SU-DHL-6 (cell line): ENCODE results near the gene DMP1.

Experiments
- H2AFZ ChIP-seq: fragments of 200-600 bp; sonication (generic); 2 replicates; pipeline ENCODE4 v1.6.1; 2014; ENCODE audit warnings: low read depth, mild to moderate bottlenecking, moderate library complexity, mixed read lengths, antibody characterized with exemption, low read length; ENCODE audit not compliant: severe bottlenecking
- H3F3A ChIP-seq: fragments of 200-600 bp; shearing (Covaris generic); 2 replicates; pipeline ENCODE4 v1.6.0; 2016; ENCODE audit warnings: antibody characterized with exemption, mild to moderate bottlenecking; ENCODE audit not compliant: insufficient read depth
- H3K27ac ChIP-seq: fragments of 200-600 bp; sonication (generic); 2 replicates; pipeline ENCODE4 v1.5.1; 2016; ENCODE audit warnings: low read depth, mild to moderate bottlenecking, low read length, moderate library complexity, mixed read lengths
- H3K27me3 ChIP-seq: fragments of 200-600 bp; sonication (generic), shearing (Covaris generic); 2 replicates; pipeline ENCODE4 v1.6.0; 2014; ENCODE audit warnings: mild to moderate bottlenecking, low read length
- H3K36me3 ChIP-seq: fragments of 200-600 bp; sonication (generic); 2 replicates; pipeline ENCODE4 v1.6.1; 2014; ENCODE audit warnings: mild to moderate bottlenecking, low read length, mixed read lengths
- H3K4me2 ChIP-seq: fragments of 300-600, 200-600 bp; shearing (Covaris generic), sonication (generic); 2 replicates; pipeline ENCODE4 v1.6.0; 2014; ENCODE audit warnings: low read length, low read depth, mild to moderate bottlenecking; ENCODE audit not compliant: poor library complexity, severe bottlenecking
- H3K4me3 ChIP-seq: fragments of 200-600 bp; sonication (generic); 2 replicates; pipeline ENCODE4 v1.5.1; 2014; ENCODE audit warnings: antibody characterized with exemption, low read length, mild to moderate bottlenecking, mixed read lengths; ENCODE audit not compliant: insufficient read depth, poor library complexity, severe bottlenecking
- H3K79me2 ChIP-seq: fragments of 200-600 bp; sonication (generic); 2 replicates; pipeline ENCODE4 v1.6.1; 2014; ENCODE audit warnings: mild to moderate bottlenecking, low read length, moderate library complexity; ENCODE audit not compliant: insufficient read depth
- H3K9ac ChIP-seq: fragments of 200-600 bp; sonication (generic); 2 replicates; pipeline ENCODE4 v1.7.0; 2014; ENCODE audit warnings: mild to moderate bottlenecking, low read length
- H3K9me2 ChIP-seq: fragments of 200-600 bp; sonication (generic); replicated peaks from 2 replicates; pipeline ENCODE4 v1.6.1; 2014; ENCODE audit warnings: low read length; ENCODE audit not compliant: insufficient read depth
- H3K9me3 ChIP-seq: fragments of 200-600 bp; sonication (generic); 2 replicates; pipeline ENCODE4 v1.6.1; 2014; ENCODE audit warnings: low read length, mixed read lengths; ENCODE audit not compliant: insufficient read depth
- H4K20me1 ChIP-seq: fragments of 200-600 bp; sonication (generic); 2 replicates; pipeline ENCODE4 v1.6.1; 2014; ENCODE audit warnings: low read depth, mild to moderate bottlenecking, antibody characterized with exemption, low read length, moderate library complexity, mixed read lengths
- EZH2phosphoT487 ChIP-seq: fragments of 200-600 bp; sonication (generic), shearing (Covaris generic); conservative IDR thresholded peaks from 2 replicates; pipeline ENCODE4 v1.6.1; 2018; ENCODE audit warnings: mild to moderate bottlenecking, antibody characterized with exemption, low read length, moderate library complexity, mixed read lengths
- TF ChIP-seq, protein P1 (sequence below): fragments of 200-600 bp; sonication (generic); IDR thresholded peaks from one replicate; pipeline ENCODE4 v1.5.1; 2017; ENCODE audit warnings: antibody characterized with exemption, mild to moderate bottlenecking, low read length, moderate library complexity; ENCODE audit not compliant: insufficient read depth, poor library complexity, severe bottlenecking

DMP1 gene

DNA sequence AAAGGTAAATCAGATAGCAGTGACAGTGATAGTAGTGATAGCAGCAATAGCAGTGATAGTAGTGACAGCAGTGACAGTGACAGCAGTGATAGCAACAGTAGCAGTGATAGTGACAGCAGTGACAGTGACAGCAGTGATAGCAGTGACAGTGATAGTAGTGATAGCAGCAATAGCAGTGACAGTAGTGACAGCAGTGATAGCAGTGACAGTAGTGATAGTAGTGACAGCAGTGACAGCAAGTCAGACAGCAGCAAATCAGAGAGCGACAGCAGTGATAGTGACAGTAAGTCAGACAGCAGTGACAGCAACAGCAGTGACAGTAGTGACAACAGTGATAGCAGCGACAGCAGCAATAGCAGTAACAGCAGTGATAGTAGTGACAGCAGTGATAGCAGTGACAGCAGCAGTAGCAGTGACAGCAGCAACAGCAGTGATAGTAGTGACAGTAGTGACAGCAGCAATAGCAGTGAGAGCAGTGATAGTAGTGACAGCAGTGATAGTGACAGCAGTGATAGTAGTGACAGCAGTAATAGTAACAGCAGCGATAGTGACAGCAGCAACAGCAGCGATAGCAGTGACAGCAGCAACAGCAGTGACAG is 35.7 kb upstream of the DMP1 start:
- H3K4me3 ChIP-seq = no peak overlapping the region
- H3F3A ChIP-seq = no peaks in the 10 kb centered on the region
- no peak overlapping the region for H3K9ac ChIP-seq
- no peak for TF ChIP-seq EZH2phosphoT487
- TF ChIP-seq, protein P1, sequence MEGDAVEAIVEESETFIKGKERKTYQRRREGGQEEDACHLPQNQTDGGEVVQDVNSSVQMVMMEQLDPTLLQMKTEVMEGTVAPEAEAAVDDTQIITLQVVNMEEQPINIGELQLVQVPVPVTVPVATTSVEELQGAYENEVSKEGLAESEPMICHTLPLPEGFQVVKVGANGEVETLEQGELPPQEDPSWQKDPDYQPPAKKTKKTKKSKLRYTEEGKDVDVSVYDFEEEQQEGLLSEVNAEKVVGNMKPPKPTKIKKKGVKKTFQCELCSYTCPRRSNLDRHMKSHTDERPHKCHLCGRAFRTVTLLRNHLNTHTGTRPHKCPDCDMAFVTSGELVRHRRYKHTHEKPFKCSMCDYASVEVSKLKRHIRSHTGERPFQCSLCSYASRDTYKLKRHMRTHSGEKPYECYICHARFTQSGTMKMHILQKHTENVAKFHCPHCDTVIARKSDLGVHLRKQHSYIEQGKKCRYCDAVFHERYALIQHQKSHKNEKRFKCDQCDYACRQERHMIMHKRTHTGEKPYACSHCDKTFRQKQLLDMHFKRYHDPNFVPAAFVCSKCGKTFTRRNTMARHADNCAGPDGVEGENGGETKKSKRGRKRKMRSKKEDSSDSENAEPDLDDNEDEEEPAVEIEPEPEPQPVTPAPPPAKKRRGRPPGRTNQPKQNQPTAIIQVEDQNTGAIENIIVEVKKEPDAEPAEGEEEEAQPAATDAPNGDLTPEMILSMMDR = no peak
- no peaks in the 10 kb centered on the region for H3K9me3 ChIP-seq
- no peak overlapping the region for H2AFZ ChIP-seq
- H3K4me2 ChIP-seq = no peak overlapping the region
- no peaks in the 10 kb centered on the region for H3K27me3 ChIP-seq
- no peaks in the 10 kb centered on the region for H3K9me2 ChIP-seq
- no peaks in the 10 kb centered on the region for H3K79me2 ChIP-seq
- no peak overlapping the region for H3K27ac ChIP-seq
- no peaks in the 10 kb centered on the region for H3K36me3 ChIP-seq
- no peaks in the 10 kb centered on the region for H4K20me1 ChIP-seq

DNA sequence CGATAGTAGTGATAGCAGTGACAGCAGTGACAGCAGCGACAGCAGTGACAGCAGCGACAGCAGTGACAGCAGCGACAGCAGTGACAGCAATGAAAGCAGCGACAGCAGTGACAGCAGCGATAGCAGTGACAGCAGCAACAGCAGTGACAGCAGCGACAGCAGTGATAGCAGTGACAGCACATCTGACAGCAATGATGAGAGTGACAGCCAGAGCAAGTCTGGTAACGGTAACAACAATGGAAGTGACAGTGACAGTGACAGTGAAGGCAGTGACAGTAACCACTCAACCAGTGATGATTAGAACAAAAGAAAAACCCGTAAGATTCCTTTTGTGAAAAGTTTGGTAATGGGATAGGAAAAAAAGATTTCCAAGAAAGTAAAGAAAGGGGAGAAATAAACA is 33.8 kb upstream of the DMP1 start:
- Histone ChIP-seq H3K4me3 (no peak overlapping the region), H3K79me2 (no peaks in the 10 kb centered on the region), H3K9me3 (no peaks in the 10 kb centered on the region), H4K20me1 (no peaks in the 10 kb centered on the region), H3K9ac (no peak overlapping the region), H2AFZ (no peak overlapping the region), H3F3A (no peaks in the 10 kb centered on the region), H3K27ac (no peak overlapping the region), H3K36me3 (no peaks in the 10 kb centered on the region), H3K27me3 (no peaks in the 10 kb centered on the region), H3K4me2 (no peak overlapping the region), H3K9me2 (no peaks in the 10 kb centered on the region)
- TF ChIP-seq EZH2phosphoT487 = no peak
- TF ChIP-seq, protein P1 = no peak

DNA sequence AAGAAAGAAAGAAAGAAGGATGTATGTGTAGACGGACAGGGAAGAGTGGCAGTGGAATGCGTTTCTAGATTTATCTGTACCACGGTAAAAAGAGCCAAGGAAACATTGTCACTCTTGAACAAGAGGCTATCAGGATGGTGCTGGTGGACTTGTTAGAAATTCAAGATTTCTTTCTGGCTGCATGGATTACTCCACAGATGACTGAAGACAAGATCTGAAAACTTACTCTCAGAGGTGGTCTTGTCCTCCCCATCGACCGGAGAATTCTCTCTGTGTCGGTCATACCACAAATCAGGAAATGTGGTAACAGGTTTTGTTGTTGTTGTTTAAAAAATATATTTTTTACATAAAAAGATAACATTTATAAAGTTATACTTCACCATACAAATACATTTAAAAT is 30.0 kb upstream of the DMP1 start:
- Histone ChIP-seq H3K27ac (no peak overlapping the region), H3K27me3 (no peaks in the 10 kb centered on the region), H3K4me3 (no peak overlapping the region), H3K4me2 (no peak overlapping the region), H3F3A (no peaks in the 10 kb centered on the region), H3K79me2 (no peaks in the 10 kb centered on the region), H3K9me3 (no peaks in the 10 kb centered on the region), H3K9ac (no peak overlapping the region), H3K36me3 (no peaks in the 10 kb centered on the region), H2AFZ (no peak overlapping the region), H4K20me1 (no peaks in the 10 kb centered on the region), H3K9me2 (no peaks in the 10 kb centered on the region)
- no peak for TF ChIP-seq EZH2phosphoT487
- TF ChIP-seq, protein P1 = no peak
